Cardiac atrium fibroblast (primary cell): Measurements from ENCODE around the gene ADAMTS5. TPM values are rescaled to one million over a fixed set of nuclear protein-coding genes. Genes with fewer than 3 reads are reported as not detected.

Experiments
- total RNA-seq: library from RNA; depleted of rRNA; stranded (reverse); fragments of >200 nt; gene quantifications from 2 replicates; pipeline ENCODE4 v1.2.3, GENCODE V29; 2015

The ADAMTS5 gene
- 1.1 and 2.1 TPM in 2 replicates for total RNA-seq

GRCh38 chr21:26967062-26967913, at the start of gene ADAMTS5:
ADAMTS5 (minus strand) TSS chr21:26967088; CDS start chr21:26966391, 697 bp downstream.

Other genes with a start within 250 kb of the ADAMTS5 start
- 163 and 180 TPM in 2 replicates for gene ADAMTS1, start 121.7 kb downstream of the ADAMTS5 start, total RNA-seq